Inferior parietal cortex (tissue), 1 donor: ENCODE results near the gene KIAA1755.

Experiments used
- DNase-seq: peaks from one replicate; pipeline ENCODE4 v3.0.0-alpha.2; 2016; ENCODE audit errors: extremely low spot score

KIAA1755 gene

GRCh38 chr20:38202153-38202981 lies 58.2 kb downstream of the KIAA1755 start:
- DNase-seq = no peak

- no peak for DNase-seq
Observed at GRCh38 chr20:38201356-38201755, 59.2 kb downstream of the KIAA1755 start.

GRCh38 chr20:38200646-38201045 lies 59.9 kb downstream of the KIAA1755 start:
- no peak for DNase-seq

GRCh38 chr20:38199501-38200390 lies 60.8 kb downstream of the KIAA1755 start:
- no peak for DNase-seq

GRCh38 chr20:38198238-38198861 lies 62.2 kb downstream of the KIAA1755 start:
- DNase-seq = no peak

- DNase-seq = no peak
Observed at GRCh38 chr20:38197619-38198018, 62.9 kb downstream of the KIAA1755 start.

GRCh38 chr20:38197217-38197616 lies 63.3 kb downstream of the KIAA1755 start:
- DNase-seq = no peak

- DNase-seq = no peak
Observed at GRCh38 chr20:38196592-38196991, 63.9 kb downstream of the KIAA1755 start.

- no peak for DNase-seq
Observed at GRCh38 chr20:38196076-38196475, 64.5 kb downstream of the KIAA1755 start.

GRCh38 chr20:38195521-38195920 lies 65.0 kb downstream of the KIAA1755 start:
- no peak for DNase-seq

GRCh38 chr20:38194971-38195504 lies 65.5 kb downstream of the KIAA1755 start:
- DNase-seq = no peak

GRCh38 chr20:38193586-38194105 lies 66.9 kb downstream of the KIAA1755 start:
- DNase-seq = no peak

GRCh38 chr20:38192323-38192885 lies 68.1 kb downstream of the KIAA1755 start:
- no peak for DNase-seq

GRCh38 chr20:38191654-38192053 lies 68.9 kb downstream of the KIAA1755 start:
- no peak for DNase-seq

- no peak for DNase-seq
Observed at GRCh38 chr20:38190936-38191371, 69.6 kb downstream of the KIAA1755 start.

GRCh38 chr20:38190166-38190565 lies 70.4 kb downstream of the KIAA1755 start:
- DNase-seq = no peak

GRCh38 chr20:38187517-38187916 lies 73.0 kb downstream of the KIAA1755 start:
- no peak for DNase-seq

- no peak for DNase-seq
Observed at GRCh38 chr20:38186788-38187221, 73.7 kb downstream of the KIAA1755 start.

- DNase-seq = no peak
Observed at GRCh38 chr20:38184101-38184500, 76.4 kb downstream of the KIAA1755 start.

- no peak for DNase-seq
Observed at GRCh38 chr20:38181971-38182370, 78.6 kb downstream of the KIAA1755 start.

- DNase-seq = no peak
Observed at GRCh38 chr20:38181207-38181801, 79.2 kb downstream of the KIAA1755 start.
